Gastroesophageal sphincter (tissue), 4 donors: ENCODE measurements around the gene PPP2R5D. TPM values are rescaled to one million over a fixed set of nuclear protein-coding genes. Genes with fewer than 3 reads are reported as not detected.
"Not testable (repeated sequence)": the region's sequence is repeated elsewhere in the genome, so short reads cannot be mapped to it uniquely, and the experiment has no call there.

Experiments used
- ATAC-seq: fragments of 150-250 bp; one replicate; pipeline ENCODE4 v1.9.1; 2016; ENCODE audit warnings: mild to moderate bottlenecking, moderate library complexity
- H3K27ac ChIP-seq, 4 donors: fragments of 200-600 bp; sonication (generic) in 3 of 4; 1 replicate in 3 of 4; 2 replicates in 1 of 4; pipeline ENCODE4 v1.5.1; 2016 to 2019
- H3K27me3 ChIP-seq: fragments of 200-600 bp; sonication (generic); one replicate; pipeline ENCODE4 v1.5.1; 2019
- H3K36me3 ChIP-seq, 2 donors: fragments of 200-600 bp; sonication (generic); one replicate each; pipeline ENCODE4 v1.5.1; 2019; ENCODE audit warnings: control low read depth in 1 of 2
- H3K4me1 ChIP-seq, 3 donors: fragments of 200-600 bp; sonication (generic); 1 replicate in 2 of 3; 2 replicates in 1 of 3; pipeline ENCODE4 v1.5.1; 2016 to 2019; ENCODE audit warnings: control low read depth in 2 of 3
- H3K4me3 ChIP-seq, 2 donors: fragments of 200-600 bp; sonication (generic); one replicate each; pipeline ENCODE4 v1.5.1; 2019; ENCODE audit warnings: mild to moderate bottlenecking in 1 of 2, moderate library complexity in 1 of 2
- H3K9me3 ChIP-seq, 3 donors: fragments of 200-600 bp; sonication (generic); one replicate each; pipeline ENCODE4 v1.5.1; 2017 to 2019; ENCODE audit warnings: control low read depth in 2 of 3
- CTCF ChIP-seq, 4 experiments: fragments of 200-600 bp in 2 of 4; fragments of 450-650 bp in 2 of 4; sonication (generic) in 1 of 4; IDR thresholded peaks; one replicate each; pipeline ENCODE4 v1.5.1; 2017 to 2019; ENCODE audit warnings: antibody characterized with exemption in 4 of 4, mild to moderate bottlenecking in 2 of 4, moderate library complexity in 2 of 4
- EP300 ChIP-seq: sonication (generic); formaldehyde crosslinking; IDR thresholded peaks from one replicate; pipeline ENCODE4 v1.6.1; 2017; ENCODE audit warnings: antibody characterized with exemption, mild to moderate bottlenecking
- POLR2A ChIP-seq, 2 donors: fragments of 450-650 bp; IDR thresholded peaks; one replicate each; pipeline ENCODE4 v1.6.1; 2017; ENCODE audit warnings: antibody characterized with exemption in 2 of 2, mild to moderate bottlenecking in 2 of 2, moderate library complexity in 1 of 2
- POLR2AphosphoS5 ChIP-seq: sonication (generic); formaldehyde crosslinking; IDR thresholded peaks from one replicate; pipeline ENCODE4 v1.6.1; 2017; ENCODE audit warnings: antibody characterized with exemption
- WGBS, 2 donors: methylation state at CpG; one replicate each; pipeline ENCODE4 v1.1.5; 2018; ENCODE audit warnings: low coverage in 1 of 2; 5-methylcytosine and 5-hydroxymethylcytosine counted together
- total RNA-seq, 4 donors: library from RNA; depleted of rRNA; stranded (reverse); fragments of >200 nt; gene quantifications; one replicate each; pipeline ENCODE4 v1.1.0, GENCODE V29; 2016

The PPP2R5D gene
- total RNA-seq, 4 donors from 2014 or later, result 30.0 to 45.1 (median 36.3) TPM

DNA sequence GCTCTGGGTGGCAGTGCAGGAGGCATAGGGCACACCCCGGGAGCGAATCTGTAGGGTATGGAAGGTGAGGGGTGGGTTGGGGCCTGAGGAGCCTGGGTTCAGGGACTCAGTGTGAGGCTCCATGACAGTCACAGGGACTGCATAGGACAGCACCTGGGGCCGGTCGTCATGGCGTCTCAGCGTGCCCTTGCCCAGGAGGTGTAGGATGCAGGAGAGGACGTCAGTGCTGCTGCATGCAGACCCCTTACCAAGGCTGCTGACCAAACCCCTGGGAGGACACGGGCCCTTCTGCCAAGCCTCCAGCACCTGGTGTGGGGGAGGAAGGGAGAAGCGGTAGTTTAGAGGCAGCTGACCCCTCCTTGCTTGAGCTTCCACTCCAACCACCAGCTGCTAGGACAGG lies 53.3 kb downstream of the PPP2R5D start:
- no peak for ATAC-seq
- whole genome bisulfite sequencing, 2 donors, result 94% methylated on average over 2 of the region's 9 CpGs; no CpG with 5 or more reads in 1 of the 2 donors

GRCh38 chr6:43038727-43039126 lies 54.4 kb downstream of the PPP2R5D start:
- Histone ChIP-seq H3K27ac (no peak overlapping the region), H3K27me3 (no peaks in the 10 kb centered on the region), H3K4me3 (no peak overlapping the region), H3K4me1 (peaks cover 0 to 13% (median 0%) of the 10 kb centered on the region in 3 donors), H3K36me3 (peaks cover 0 to 95% of the 10 kb centered on the region in 2 donors), H3K9me3 (no peaks in the 10 kb centered on the region)
- TF ChIP-seq POLR2A (IDR thresholded peaks at IDR 0.05), result no peak
- no peak for TF ChIP-seq EP300
- TF ChIP-seq POLR2AphosphoS5, result no peak
- TF ChIP-seq CTCF (IDR thresholded peaks at IDR 0.05), result no peak
- 70 to 72% methylated on average over 2 to 4 of the region's 9 CpGs for WGBS, 2 donors
- no peak for ATAC-seq

More for the DNA sequence above, 53.3 kb downstream of the PPP2R5D start:
- Histone ChIP-seq H3K4me1 (peaks cover 0 to 13% (median 0%) of the 10 kb centered on the region in 3 donors), H3K36me3 (peaks cover 0 to 94% of the 10 kb centered on the region in 2 donors), H3K27me3 (no peaks in the 10 kb centered on the region), H3K27ac (no peak overlapping the region), H3K4me3 (no peak overlapping the region), H3K9me3 (no peaks in the 10 kb centered on the region)
- no peak for TF ChIP-seq POLR2A (IDR thresholded peaks at IDR 0.05)
- no peak for TF ChIP-seq POLR2AphosphoS5
- TF ChIP-seq EP300, result no peak
- TF ChIP-seq CTCF (IDR thresholded peaks at IDR 0.05), result no peak

DNA sequence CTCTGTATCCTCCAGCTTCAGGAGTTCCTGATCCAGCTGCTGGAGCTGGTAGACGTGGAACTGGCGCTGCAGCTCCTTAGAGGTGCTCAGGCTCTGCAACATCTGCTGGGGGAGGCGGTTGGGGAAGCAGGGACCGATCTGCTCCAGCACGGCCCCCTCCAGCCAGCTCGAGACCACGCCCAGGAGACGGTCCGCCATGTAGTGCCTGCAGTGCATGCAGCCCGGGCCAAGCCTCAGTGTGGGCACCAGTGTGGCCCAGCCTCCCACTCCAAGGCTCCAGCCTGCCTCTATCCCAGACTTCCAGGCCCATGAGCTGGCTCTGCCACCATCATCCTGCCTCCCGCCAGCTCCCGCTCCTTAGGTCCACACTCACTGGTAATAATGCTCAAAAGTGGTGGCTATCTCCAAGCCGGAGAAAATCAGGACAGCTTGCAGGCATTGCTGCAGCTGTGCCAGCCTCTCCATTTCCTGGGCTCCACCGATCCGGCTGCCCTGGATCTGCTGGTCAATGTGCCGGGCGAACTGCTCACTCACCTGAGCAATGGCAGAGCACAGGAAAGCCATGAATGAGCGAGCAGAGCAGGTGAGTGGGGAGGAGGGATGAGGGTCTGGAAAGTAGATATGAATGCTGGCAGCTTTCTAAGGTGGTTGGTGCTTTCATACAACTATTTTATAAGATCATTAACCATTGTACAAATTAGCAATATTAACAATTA lies 56.3 kb downstream of the PPP2R5D start:
- Histone ChIP-seq H3K9me3 (no peaks in the 10 kb centered on the region), H3K27me3 (no peaks in the 10 kb centered on the region), H3K36me3 (peaks cover 0 to 95% of the 10 kb centered on the region in 2 donors), H3K4me1 (peaks cover 0 to 7% (median 0%) of the 10 kb centered on the region in 3 donors), H3K4me3 (no peak overlapping the region), H3K27ac (no peak overlapping the region)
- WGBS, 2 donors, result 82 to 83% methylated on average over 1 to 7 of the region's 18 CpGs
- no peak for ATAC-seq
- no peak for TF ChIP-seq EP300
- no peak for TF ChIP-seq POLR2AphosphoS5
- TF ChIP-seq CTCF (IDR thresholded peaks at IDR 0.05), result no peak
- TF ChIP-seq POLR2A (IDR thresholded peaks at IDR 0.05), result no peak

DNA sequence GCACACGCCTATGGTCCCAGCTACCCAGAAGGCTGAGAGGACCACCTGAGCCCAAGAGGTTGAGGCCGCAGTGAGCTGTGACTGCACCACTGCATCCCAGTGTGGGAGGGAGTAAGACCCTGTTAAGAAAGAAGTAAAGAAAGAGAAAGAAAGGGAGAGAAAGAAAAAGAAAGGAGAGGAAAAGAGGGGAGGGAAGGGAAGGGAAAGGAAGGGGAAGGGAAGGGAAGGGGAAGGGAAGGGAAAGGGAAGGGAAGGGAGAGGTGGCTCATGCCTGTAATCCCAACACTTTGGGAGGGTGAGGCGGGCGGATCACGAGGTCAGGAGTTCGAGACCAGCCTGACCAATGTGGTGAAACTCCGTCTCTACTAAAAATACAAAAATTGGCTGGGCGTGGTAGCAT lies 57.1 kb downstream of the PPP2R5D start:
- not testable (repeated sequence) for H3K9me3 ChIP-seq, H3K27ac ChIP-seq, ATAC-seq, H3K27me3 ChIP-seq, H3K4me1 ChIP-seq, H3K4me3 ChIP-seq
- peaks cover 0 to 95% of the 10 kb centered on the region in 2 donors for H3K36me3 ChIP-seq
- WGBS, 2 donors, result 86 to 90% methylated on average over 7 to 8 of the region's 8 CpGs

- no peak for TF ChIP-seq EP300
- no peak for TF ChIP-seq CTCF (IDR thresholded peaks at IDR 0.05)
- no peak for TF ChIP-seq POLR2AphosphoS5
- TF ChIP-seq POLR2A (IDR thresholded peaks at IDR 0.05), result no peak
- peaks cover 0 to 95% of the 10 kb centered on the region in 2 donors for H3K36me3 ChIP-seq
- no peaks in the 10 kb centered on the region for H3K27me3 ChIP-seq
- no peaks in the 10 kb centered on the region for H3K9me3 ChIP-seq
- H3K27ac ChIP-seq, result no peak overlapping the region
- 90% methylated on average over 2 of the region's 9 CpGs; no CpG with 5 or more reads in 1 of the 2 donors for WGBS, 2 donors
- no peaks in the 10 kb centered on the region for H3K4me1 ChIP-seq
- ATAC-seq, result no peak
- H3K4me3 ChIP-seq, result no peak overlapping the region
These were observed 58.9 kb downstream of the PPP2R5D start for GRCh38 chr6:43043310-43043709.
